GM19240 (cell line): ENCODE results near the gene RASGRP4.
"Not testable (repeated sequence)": the region's sequence is repeated elsewhere in the genome, so short reads cannot be mapped to it uniquely, and the experiment has no call there.

ENCODE experiments used
- DNase-seq: peaks from one replicate; pipeline ENCODE4 v3.0.0; 2011; ENCODE audit warnings: low spot score; ENCODE audit not compliant: insufficient read length

The RASGRP4 gene, protein sequence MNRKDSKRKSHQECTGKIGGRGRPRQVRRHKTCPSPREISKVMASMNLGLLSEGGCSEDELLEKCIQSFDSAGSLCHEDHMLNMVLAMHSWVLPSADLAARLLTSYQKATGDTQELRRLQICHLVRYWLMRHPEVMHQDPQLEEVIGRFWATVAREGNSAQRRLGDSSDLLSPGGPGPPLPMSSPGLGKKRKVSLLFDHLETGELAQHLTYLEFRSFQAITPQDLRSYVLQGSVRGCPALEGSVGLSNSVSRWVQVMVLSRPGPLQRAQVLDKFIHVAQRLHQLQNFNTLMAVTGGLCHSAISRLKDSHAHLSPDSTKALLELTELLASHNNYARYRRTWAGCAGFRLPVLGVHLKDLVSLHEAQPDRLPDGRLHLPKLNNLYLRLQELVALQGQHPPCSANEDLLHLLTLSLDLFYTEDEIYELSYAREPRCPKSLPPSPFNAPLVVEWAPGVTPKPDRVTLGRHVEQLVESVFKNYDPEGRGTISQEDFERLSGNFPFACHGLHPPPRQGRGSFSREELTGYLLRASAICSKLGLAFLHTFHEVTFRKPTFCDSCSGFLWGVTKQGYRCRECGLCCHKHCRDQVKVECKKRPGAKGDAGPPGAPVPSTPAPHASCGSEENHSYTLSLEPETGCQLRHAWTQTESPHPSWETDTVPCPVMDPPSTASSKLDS

DNA sequence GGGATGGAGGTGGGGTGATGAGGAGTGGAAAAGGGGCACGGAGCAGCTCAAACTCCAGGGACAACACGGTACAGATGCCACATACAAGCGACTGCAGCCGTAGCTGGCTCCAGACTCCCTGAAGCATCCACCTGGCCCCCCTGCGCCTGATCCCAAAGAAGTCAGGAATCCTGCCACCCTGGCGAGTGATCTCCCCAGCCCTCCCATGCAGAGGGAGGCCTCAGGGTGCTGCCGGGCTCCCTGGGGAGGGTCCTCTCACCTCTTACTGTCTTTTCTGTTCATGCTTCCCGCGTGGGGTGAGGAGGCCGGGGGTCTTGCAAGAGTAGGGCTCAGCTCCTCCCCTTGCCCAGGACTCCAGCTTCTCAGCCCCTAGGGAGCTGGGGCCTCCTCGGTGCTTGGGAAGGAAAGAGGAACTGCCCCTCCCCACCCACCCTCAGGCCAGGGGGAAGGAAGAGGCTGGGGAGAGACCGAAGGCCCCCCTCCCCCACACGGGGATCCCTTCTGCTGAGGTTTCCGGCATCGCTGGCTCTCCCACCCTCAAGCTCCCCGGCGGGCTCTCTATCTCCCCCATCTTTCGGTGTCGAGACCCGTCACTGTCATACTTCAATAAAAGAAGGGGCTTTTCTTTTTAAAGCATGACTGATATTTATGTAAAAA, at the start of gene RASGRP4:
RASGRP4 (minus strand) TSS at position 410 of the 657 bp plus-strand sequence; CDS start at position 282, 128 bp downstream.
- DNase-seq = no peak

DNA sequence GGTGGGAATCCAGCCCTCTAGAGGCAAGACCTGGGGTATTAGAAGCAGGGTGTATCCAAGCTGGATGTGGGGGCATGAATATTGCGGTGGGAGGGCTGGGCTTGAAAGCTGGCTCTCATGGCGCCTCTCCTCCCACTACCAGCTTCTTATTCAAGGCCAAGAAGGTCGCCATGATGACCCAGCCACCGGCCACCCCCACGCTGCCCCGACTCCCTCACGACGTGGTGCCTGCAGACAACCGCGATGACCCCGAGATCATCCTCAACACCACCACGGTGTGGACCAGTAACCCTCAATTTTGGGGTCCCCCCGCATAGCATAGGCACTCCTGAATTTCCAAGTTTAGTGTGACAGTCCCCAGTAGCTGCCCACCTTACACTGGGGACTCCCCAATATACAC, 49.2 kb upstream of the RASGRP4 start:
- no peak for DNase-seq

DNA sequence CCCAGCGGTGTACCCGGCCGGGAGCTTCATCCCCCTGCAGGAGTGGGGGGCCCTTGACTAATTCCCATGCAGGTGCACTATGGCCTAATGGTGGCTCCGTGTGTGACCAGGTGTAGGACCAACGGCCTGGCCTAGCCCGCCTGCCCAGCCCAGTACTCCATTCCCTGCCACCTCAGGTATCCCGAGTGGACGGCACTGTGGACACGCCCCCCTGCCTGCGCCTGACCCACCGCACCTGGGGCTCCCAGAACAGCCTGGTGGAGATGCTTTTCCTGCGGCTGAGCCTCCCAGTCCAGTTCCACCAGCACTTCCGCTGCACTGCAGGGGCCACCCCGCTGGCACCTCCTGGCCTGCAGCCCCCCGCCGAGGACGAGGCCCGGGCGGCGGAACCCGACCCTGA, 47.2 kb upstream of the RASGRP4 start:
- no peak for DNase-seq

DNA sequence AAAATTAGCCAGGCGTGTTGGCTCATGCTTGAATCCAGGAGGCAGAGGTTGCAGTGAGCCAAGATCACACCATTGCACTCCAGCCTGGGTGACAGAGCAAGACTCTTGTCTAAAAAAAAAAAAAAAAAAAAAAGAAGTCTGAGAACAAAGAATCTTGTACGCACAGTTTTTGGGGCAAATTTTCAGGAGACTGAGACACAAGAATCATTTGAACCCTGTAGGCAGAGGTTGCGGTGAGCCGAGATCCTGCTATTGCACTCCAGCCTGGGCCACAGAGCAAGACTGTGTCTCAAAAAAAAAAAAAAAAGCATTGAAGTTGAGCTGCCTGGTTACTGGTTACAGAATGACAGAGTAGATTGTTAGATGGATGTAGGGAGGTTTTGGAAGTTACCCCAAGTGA, 46.7 kb upstream of the RASGRP4 start:
- not testable (repeated sequence) for DNase-seq

DNA sequence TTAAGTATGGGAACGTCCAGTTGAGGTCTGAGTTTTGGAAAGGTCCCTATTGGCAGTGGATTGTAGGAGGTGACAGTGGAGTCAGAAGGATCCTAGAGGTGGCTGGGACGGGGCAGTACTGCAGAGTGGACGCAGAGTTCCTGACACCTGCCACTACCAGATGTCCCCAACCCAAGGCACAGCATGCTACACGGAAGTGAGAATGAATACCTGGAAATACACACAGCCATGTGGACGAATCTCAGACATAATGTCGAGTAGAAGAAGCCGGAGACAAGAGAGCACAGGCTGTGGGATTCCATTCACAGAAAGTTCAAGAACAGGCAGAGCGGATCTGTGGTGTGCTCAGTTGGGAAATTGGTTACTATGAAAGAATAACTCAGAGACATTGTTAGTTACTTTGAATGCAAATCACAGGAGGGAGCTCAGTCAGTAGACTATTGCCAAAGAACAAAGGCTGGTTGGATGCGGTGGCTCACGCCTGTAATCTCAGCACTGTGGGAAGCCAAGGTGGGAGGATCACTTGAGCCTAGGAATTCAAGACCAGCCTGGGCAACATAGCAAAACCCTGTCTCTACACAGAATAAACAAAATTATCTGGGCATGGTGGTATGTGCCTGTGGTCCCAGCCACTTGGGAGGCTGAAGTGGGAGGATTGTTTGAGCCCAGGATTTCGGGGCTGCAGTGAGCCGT, 44.9 kb upstream of the RASGRP4 start:
- no peak for DNase-seq

DNA sequence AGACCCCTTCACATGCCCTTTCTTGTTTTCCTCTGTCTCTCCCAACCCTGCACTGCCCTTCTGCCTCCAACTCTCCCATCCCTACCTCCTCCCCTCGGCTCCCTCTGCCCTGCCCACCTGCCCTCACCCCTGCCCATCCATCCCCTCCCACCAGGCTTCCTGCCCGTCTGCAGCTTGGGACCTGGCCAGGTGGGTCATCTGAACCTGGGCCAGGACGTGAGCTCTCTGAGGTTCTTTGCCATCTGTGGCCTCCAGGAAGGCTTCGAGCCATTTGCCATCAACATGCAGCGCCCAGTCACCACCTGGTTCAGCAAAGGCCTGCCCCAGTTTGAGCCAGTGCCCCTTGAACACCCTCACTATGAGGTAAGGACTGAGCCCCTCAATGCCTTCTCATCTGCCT, 43.1 kb upstream of the RASGRP4 start:
- DNase-seq = no peak

DNA sequence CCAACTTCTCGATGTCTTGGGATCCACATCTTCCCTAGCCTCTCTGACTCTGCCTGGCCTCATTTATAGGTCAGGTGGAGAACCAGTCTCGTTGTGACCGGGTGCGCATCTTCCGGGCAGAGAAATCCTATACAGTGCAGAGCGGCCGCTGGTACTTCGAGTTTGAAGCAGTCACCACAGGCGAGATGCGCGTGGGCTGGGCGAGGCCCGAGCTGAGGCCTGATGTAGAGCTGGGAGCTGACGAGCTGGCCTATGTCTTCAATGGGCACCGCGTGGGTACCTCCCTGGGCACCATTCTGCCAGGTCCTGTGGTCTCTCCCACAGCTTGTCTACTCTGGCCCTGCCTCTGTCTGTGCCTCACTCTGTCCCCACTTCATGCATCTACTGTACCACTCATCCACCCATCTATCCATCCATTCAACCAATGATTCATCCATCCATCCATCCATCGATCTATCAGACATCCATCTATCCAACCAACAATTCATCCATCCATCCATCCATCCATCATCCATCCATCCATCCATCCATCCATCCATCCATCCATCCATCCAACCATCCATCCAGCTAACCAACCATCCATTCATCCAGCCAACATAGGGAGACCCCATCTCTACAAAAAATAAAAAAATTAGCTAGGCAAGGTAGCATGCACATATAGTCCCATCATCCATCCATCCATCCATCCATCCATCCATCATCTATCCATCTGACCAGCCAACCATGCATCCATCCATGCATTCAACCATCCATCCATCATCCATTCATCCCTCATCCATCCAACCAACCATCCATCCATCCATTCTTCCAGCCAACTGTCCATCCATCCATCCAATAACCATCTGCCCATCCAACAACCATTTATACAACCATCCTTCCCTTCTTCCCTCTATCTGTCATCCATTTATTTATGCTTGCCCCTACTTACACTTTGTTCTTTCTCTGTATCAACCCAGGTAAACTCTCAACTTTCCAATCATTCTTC, 41.8 kb upstream of the RASGRP4 start:
- no peak for DNase-seq

DNA sequence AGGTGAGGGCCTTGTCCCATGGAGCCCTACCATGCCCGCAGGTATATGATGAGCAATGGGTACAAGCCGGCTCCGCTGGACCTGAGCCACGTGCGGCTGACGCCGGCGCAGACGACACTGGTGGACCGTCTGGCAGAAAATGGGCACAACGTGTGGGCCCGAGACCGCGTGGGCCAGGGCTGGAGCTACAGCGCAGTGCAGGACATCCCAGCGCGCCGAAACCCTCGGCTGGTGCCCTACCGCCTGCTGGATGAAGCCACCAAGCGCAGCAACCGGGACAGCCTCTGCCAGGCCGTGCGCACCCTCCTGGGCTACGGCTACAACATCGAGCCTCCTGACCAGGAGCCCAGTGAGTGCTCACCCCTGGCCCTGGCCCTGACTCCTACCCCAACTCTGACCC, 40.0 kb upstream of the RASGRP4 start:
- no peak for DNase-seq

DNA sequence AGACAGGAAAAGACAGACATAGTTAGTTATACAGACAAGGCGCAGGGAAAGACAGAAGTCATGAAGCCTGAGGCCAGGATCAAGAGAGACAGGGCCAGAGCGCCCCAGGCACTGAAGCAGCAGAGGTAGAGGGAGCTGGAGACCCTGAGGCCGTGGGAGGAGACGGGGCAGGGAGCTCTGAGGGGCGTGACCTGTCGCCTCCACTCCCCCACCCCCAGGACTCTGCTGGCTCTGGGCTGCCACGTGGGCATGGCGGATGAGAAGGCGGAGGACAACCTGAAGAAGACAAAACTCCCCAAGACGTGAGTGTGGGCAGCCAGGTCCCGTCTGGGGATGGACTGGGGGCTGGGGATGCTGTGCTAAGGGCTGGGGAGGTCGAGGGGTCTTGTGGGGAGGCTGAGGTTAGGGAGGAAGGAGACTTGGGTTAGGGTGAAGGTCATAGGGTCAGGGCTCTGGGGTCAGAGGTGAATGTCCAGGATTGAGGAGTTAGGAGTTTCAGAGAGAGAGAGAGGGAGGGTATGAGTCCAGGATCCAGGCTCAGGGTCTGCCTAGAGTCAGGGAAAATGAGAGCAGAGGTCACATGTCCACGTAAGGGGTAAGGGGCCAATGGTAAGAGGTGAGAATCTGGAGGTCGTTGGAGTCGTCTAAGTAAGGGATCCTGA, 38.5 kb upstream of the RASGRP4 start:
- DNase-seq = no peak

DNA sequence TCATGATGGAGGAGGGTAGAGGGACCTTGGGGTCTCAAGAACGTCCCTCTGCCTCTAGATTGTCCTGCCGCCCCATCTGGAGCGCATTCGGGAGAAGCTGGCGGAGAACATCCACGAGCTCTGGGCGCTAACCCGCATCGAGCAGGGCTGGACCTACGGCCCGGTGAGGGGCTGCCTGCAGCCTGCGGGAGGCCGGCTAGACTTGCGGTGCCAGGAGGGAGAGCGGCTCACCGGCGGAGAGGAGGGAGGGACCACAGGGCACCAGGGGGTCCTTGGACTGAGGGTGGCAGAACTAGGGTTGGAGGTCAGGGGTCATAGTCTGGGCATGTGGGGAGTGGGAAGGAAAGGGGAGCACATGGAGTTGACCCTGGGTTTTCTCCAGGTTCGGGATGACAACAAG, 37.3 kb upstream of the RASGRP4 start:
- no peak for DNase-seq

DNA sequence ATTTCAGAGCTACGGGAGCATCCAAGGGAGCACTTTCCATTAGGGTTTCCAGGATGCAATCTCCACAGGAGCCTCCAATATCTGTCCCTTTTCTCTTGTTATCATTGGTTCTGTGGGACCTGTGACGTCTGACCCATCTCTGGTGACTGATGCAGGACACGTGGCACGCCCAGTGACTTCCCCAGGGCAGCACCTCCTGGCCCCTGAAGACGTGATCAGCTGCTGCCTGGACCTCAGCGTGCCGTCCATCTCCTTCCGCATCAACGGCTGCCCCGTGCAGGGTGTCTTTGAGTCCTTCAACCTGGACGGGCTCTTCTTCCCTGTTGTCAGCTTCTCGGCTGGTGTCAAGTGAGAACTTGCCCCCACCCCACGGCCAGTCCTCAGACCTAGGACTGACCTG, 33.0 kb upstream of the RASGRP4 start:
- DNase-seq = no peak

DNA sequence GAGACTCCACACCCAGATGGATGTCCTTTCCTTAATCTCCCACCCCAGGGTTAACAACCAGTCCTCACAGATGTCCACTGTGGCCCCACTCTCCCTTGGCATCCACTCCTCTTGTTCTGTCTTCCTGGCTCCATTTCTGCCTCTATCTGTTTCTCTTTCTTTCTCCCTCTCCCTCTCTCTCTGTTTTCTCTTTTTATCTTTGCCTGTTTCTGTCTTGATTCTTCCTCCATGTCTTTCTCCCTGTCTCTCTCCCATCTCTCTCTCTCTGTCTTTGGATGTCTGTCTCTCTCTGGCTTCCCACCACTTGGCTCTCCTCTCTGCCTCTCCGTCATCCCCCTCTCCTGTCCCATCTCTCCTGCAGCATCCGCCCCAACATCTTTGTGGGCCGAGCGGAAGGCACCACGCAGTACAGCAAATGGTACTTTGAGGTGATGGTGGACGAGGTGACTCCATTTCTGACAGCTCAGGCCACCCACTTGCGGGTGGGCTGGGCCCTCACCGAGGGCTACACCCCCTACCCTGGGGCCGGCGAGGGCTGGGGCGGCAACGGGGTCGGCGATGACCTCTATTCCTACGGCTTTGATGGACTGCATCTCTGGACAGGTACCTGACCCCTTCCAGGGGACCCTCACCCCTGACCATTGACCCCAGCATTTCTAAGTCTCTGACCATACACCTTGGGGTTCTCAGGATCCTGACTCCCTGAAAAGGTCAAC, 31.8 kb upstream of the RASGRP4 start:
- no peak for DNase-seq

DNA sequence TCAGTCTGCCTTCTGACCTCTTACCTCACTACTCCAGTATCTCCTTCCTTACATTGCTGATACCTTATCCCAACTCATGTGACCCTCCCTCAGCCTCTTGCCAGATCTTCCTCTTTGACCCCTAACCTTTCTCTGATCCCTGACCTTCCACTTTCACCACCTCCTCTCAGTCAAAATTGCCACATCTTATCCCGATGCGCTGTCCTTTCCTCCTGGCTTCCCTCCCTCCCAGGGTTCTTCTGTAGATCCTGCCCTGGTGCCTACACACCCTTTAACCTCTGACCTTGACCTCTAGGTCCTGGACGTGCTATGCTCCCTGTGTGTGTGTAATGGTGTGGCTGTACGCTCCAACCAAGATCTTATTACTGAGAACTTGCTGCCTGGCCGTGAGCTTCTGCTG, 31.2 kb upstream of the RASGRP4 start:
- no peak for DNase-seq

DNA sequence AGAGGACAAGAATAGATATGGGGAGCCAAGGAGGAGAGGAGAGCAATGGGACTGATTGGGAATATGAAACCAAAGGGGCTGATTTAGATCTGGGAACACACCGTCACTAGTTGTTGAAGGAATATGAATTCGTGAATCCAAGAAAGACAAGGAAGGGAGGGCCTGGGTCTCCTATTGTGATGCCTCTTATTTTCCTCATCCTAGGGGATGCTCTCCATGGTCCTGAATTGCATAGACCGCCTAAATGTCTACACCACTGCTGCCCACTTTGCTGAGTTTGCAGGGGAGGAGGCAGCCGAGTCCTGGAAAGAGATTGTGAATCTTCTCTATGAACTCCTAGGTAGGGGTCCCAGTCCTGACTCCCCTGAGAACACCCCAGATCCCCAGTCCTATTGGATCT, 29.0 kb upstream of the RASGRP4 start:
- no peak for DNase-seq

DNA sequence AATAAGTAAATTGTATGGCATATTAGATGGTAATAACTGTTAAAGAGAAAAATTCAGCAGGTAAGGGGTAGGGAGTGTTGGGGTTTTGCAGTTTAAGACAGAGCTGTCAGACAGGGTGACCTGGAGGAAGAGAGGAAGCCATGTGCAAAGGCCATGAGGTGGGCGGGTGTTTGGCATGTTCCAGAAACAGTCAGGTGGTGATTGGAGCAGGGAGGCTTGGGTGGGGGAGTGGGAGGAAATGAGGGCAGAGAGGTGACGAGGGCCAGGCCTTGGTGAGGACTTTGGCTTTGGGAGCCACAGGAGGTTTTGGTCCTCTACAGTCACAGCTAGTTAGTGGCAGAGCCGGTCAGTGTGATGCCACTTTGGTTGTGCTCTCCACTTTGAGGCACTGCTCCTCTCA, 27.6 kb upstream of the RASGRP4 start:
- DNase-seq = no peak

DNA sequence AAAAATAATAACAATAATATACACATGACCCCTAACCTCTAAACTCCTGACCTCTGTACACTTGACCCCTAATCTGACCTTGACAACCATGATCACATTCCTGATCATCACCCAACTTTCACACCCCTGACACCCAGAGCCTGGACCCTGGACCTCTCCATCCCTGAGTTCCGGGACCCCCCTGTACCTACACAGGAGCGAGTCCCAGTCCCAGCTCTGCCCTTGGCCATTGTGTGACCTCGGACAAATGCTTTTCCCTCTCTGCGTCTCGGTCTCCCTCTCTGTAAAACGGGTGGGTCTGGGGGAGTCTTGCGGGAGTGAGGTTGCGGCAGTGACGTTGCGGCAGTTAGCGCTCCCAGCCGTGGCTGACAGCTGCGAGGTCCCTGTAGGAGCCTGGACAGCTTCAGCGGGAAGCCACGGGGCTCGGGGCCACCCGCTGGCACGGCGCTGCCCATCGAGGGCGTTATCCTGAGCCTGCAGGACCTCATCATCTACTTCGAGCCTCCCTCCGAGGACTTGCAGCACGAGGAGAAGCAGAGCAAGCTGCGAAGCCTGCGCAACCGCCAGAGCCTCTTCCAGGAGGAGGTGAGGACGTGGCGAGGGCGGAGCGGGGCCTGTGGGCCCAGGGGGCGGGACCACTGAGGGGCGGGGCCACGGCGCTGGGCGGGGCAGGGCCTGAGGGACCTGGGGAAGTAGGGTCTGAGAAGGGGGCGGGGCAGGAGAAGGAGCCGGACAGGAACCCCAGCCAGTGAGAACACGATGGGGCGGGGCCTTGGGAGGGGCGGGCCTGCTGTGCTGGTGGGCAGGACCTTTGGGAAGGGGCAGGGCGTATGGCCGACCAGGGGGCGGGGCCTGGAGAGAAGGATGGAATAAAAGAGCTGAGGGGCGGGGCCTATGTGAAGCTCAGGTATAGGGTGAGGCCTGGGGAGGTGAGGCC, 26.7 kb upstream of the RASGRP4 start:
- no peak for DNase-seq

DNA sequence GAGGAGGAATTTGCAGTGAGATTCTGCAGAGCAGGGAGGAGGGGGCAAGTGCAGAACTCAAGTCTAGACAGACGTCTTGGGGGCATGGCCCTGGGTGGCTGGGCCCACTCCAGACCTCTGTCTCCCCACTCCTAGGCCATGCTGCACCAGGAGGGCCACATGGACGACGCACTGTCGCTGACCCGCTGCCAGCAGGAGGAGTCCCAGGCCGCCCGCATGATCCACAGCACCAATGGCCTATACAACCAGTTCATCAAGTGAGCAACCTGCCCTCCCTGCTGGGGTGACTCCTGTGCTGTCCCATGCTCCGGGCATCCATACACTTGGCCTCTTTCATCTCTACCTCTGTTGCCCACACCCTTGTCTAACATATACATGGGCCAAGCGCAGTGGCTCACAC, 25.6 kb upstream of the RASGRP4 start:
- DNase-seq = no peak

DNA sequence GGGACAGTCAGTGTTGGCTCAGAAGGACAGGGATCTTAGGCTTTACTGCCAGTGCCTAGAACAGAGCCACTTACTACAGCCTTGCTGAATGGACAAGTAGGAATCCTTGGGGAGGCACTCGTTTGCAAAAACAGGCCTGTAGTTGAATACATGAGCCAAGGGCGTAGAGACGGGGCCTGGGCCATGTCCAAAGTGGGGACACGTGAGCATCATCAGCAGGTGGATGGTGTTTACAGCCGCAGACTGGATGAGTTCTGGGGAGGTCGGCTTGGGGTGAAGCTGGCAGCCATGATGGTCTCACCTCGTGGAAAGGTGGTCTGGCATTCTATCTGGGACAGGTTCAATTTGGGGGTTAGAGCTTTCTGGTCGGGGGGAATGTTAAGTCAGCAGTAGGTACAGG, 25.0 kb upstream of the RASGRP4 start:
- no peak for DNase-seq
